MM.1S (cell line): ENCODE results near the gene GGTA1.

ENCODE experiments used
- CTCF ChIP-seq: fragments of 300-600 bp; sonication (generic); IDR thresholded peaks from 2 replicates; pipeline ENCODE4 v1.5.1; 2016; ENCODE audit warnings: antibody characterized with exemption, low read length, mixed read lengths
- EZH2 ChIP-seq: fragments of 300-600 bp; sonication (generic); optimal IDR thresholded peaks from 2 replicates; pipeline ENCODE3; 2017; ENCODE audit warnings: low read depth, mild to moderate bottlenecking, antibody characterized with exemption, low read length, mixed read lengths

DNA sequence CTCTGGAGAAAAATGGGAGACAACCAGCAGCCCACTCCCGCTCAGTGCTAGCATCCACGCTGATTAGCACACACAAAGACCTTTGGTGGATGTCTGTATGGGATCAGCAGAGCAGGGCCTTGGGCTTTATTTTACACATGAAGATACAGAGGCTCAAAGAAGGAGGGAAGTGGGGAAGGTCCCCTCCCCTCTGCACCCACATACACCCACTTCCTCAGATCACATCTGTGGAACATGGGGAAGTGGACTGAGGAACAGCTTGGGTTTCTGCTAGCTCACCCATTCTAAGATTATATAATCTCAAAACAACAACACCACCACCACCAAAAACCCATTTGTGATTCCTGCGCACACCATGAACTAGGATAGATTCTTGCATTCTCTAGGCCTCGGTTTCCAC lies 14.0 kb downstream of the GGTA1 start:
- no peak for TF ChIP-seq CTCF
- TF ChIP-seq EZH2 = no peak
